Caco-2 (cell line): ENCODE data around the gene AEBP2. TPM values are rescaled to one million over a fixed set of nuclear protein-coding genes. Genes with fewer than 3 reads are reported as not detected.

ENCODE experiments used
- BruUV-seq: library from RNA; stranded (reverse); fragments of 400-500 nt; replicated peaks from 2 replicates; lab custom pipeline; 2021; lab: Mats Ljungman, UMichigan
- CTCF ChIA-PET: fragments of 300-600 bp; sonication (Branson Sonifier 250); formaldehyde crosslinking; loops from one replicate; lab custom pipeline; 2022; ENCODE audit warnings: antibody characterized with exemption; lab: Charles Lee
- POLR2A ChIA-PET: fragments of 300-600 bp; sonication (Branson Sonifier 250); formaldehyde crosslinking; loops from one replicate; lab custom pipeline; 2022; ENCODE audit warnings: antibody characterized with exemption; lab: Charles Lee
- DNase-seq, 2 experiments: peaks; one replicate each; pipeline versions ENCODE4 v3.0.0 to v3.0.0-alpha.2; 2020 to 2022
- H3K27me3 ChIP-seq: replicated peaks from 2 replicates; pipeline ENCODE4 v1.6.0; 2011; ENCODE audit warnings: low read length; ENCODE audit not compliant: control insufficient read depth, insufficient read depth
- H3K36me3 ChIP-seq: 2 replicates; pipeline ENCODE4 v1.5.1; 2011; ENCODE audit warnings: low read length; ENCODE audit not compliant: control insufficient read depth, insufficient read depth
- H3K4me1 ChIP-seq: fragments of 250-450 bp; sonication (Bioruptor Pico); 2 replicates; pipeline ENCODE4 v1.5.1; 2020; ENCODE audit warnings: mild to moderate bottlenecking
- H3K4me3 ChIP-seq: 2 replicates; pipeline ENCODE4 v1.5.1; 2011; ENCODE audit warnings: low read depth, mild to moderate bottlenecking, control low read depth, low read length
- H3K9me3 ChIP-seq: fragments of 250-450 bp; sonication (Bioruptor Pico); 2 replicates; pipeline ENCODE4 v1.5.1; 2020; ENCODE audit warnings: mild to moderate bottlenecking, moderate library complexity
- H3K27ac Mint-ChIP-seq: one replicate; pipeline ENCODE4 v1.8.0; 2022; ENCODE audit warnings: mixed read lengths; ENCODE audit not compliant: unreplicated experiment
- H3K27me3 Mint-ChIP-seq: one replicate; pipeline ENCODE4 v1.8.0; 2022; ENCODE audit warnings: mixed read lengths; ENCODE audit not compliant: insufficient read depth, unreplicated experiment
- H3K36me3 Mint-ChIP-seq: one replicate; pipeline ENCODE4 v1.8.0; 2022; ENCODE audit warnings: mild to moderate bottlenecking, mixed read lengths; ENCODE audit not compliant: insufficient read depth, unreplicated experiment
- H3K4me1 Mint-ChIP-seq: one replicate; pipeline ENCODE4 v1.8.0; 2022; ENCODE audit warnings: low read depth, mixed read lengths; ENCODE audit not compliant: unreplicated experiment
- H3K4me3 Mint-ChIP-seq: one replicate; pipeline ENCODE4 v1.8.0; 2022; ENCODE audit warnings: mild to moderate bottlenecking, moderate library complexity, mixed read lengths; ENCODE audit not compliant: unreplicated experiment
- H3K9me3 Mint-ChIP-seq: one replicate; pipeline ENCODE4 v1.8.0; 2022; ENCODE audit warnings: mixed read lengths; ENCODE audit not compliant: unreplicated experiment
- intact Hi-C: fragments of 100-400 bp; cut with micrococcal nuclease; formaldehyde crosslinking; loops from one replicate; pipeline ENCODE4 v1.10.0; 2022; ENCODE audit not compliant: unreplicated experiment
- total RNA-seq: library from RNA; stranded (reverse); gene quantifications from 2 replicates; pipeline ENCODE4 v1.2.3, GENCODE V29; 2022
- TF ChIP-seq, protein P1 (sequence below), 2 experiments: fragments of 200-600 bp in 1 of 2; IDR thresholded peaks; 1 replicate in 1 of 2; 2 replicates in 1 of 2; pipeline versions ENCODE4 v1.5.1 to v1.8.0; 2011 to 2022; ENCODE audit warnings: antibody characterized with exemption in 1 of 2, control low read depth in 1 of 2, inconsistent platforms in 1 of 2, low read depth in 1 of 2, low read length in 1 of 2, mild to moderate bottlenecking in 1 of 2, moderate library complexity in 1 of 2; ENCODE audit not compliant: insufficient read depth in 1 of 2, severe bottlenecking in 1 of 2, unreplicated experiment in 1 of 2

Gene AEBP2
- total RNA-seq, 1 experiment from 2014 or later = 68.0 TPM

DNA sequence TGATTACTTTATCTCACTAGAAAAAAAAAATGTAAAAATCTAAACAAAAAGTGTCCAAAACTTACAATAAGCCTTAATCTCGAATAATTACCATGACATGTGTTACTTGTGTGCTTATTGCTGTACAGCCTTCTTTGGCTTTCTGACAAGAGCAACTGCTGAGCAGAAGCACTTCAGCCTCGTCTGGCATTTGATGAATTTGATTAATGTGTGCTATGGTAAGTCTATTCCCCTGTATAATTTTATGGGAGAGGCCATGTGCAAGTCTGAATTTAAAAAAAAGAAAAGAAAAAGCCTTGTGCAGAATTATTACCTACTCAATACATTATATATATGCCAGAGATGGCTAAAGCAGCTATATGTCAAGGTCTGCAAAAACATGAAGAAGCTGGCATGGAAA lies 113.9 kb downstream of the AEBP2 start:
- H3K36me3 Mint-ChIP-seq = no peaks in the 10 kb centered on the region
- intact Hi-C loops = no loop called here
- no peak overlapping the region for H3K4me3 ChIP-seq
- H3K27ac Mint-ChIP-seq = no peak overlapping the region
- no peaks in the 10 kb centered on the region for H3K4me1 Mint-ChIP-seq
- BruUV-seq = no TSS peak
- POLR2A ChIA-PET = no interaction called here
- CTCF ChIA-PET = no interaction called here
- no peak for DNase-seq
- TF ChIP-seq, protein P1, sequence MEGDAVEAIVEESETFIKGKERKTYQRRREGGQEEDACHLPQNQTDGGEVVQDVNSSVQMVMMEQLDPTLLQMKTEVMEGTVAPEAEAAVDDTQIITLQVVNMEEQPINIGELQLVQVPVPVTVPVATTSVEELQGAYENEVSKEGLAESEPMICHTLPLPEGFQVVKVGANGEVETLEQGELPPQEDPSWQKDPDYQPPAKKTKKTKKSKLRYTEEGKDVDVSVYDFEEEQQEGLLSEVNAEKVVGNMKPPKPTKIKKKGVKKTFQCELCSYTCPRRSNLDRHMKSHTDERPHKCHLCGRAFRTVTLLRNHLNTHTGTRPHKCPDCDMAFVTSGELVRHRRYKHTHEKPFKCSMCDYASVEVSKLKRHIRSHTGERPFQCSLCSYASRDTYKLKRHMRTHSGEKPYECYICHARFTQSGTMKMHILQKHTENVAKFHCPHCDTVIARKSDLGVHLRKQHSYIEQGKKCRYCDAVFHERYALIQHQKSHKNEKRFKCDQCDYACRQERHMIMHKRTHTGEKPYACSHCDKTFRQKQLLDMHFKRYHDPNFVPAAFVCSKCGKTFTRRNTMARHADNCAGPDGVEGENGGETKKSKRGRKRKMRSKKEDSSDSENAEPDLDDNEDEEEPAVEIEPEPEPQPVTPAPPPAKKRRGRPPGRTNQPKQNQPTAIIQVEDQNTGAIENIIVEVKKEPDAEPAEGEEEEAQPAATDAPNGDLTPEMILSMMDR (IDR thresholded peaks at IDR 0.05; ENCODE audit: insufficient read depth in 1 of 2, low read depth in 1 of 2, low read length in 1 of 2, severe bottlenecking in 1 of 2, unreplicated experiment in 1 of 2) = no peak
- H3K27me3 Mint-ChIP-seq = no peaks in the 10 kb centered on the region
- H3K36me3 ChIP-seq = no peaks in the 10 kb centered on the region
- no peaks in the 10 kb centered on the region for H3K9me3 ChIP-seq
- H3K4me3 Mint-ChIP-seq = no peak overlapping the region
- no peaks in the 10 kb centered on the region for H3K27me3 ChIP-seq
- no peaks in the 10 kb centered on the region for H3K9me3 Mint-ChIP-seq
- no peaks in the 10 kb centered on the region for H3K4me1 ChIP-seq

- ChIA-PET CTCF (no interaction called here), POLR2A (no interaction called here)
- Mint-ChIP-seq H3K9me3 (no peaks in the 10 kb centered on the region), H3K4me3 (no peak overlapping the region), H3K36me3 (no peaks in the 10 kb centered on the region), H3K4me1 (no peaks in the 10 kb centered on the region), H3K27me3 (no peaks in the 10 kb centered on the region), H3K27ac (no peak overlapping the region)
- TF ChIP-seq, protein P1 (IDR thresholded peaks at IDR 0.05; ENCODE audit: insufficient read depth in 1 of 2, low read depth in 1 of 2, low read length in 1 of 2, severe bottlenecking in 1 of 2, unreplicated experiment in 1 of 2) = no peak
- no TSS peak for BruUV-seq
- no peak for DNase-seq
- Histone ChIP-seq H3K36me3 (no peaks in the 10 kb centered on the region), H3K27me3 (no peaks in the 10 kb centered on the region), H3K9me3 (no peaks in the 10 kb centered on the region), H3K4me3 (no peak overlapping the region), H3K4me1 (no peaks in the 10 kb centered on the region)
- intact Hi-C loops = no loop called here
Measured at GRCh38 chr12:19561411-19561961, 122.2 kb downstream of the AEBP2 start.
